Measurements from ENCODE around the gene TDRD9.

Gene TDRD9

DNA sequence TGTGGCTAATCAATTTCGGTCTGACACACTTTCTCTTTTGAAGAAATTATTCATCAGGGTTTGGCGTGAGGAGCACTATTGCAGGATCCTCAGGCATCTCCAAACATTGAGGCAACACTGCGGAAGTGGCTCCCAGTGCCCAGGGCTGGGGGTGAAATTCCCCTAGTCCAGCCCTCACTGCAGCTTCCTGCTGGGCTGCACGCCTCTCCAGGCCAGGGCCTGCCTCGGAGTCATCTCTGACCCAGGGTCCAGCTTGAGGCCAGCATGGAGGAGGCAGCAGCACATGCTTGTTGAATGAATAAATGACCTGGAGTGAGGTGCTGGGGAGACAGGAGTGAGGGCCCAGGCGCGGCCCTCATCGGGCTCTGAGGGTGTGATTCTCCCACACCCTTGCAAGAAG lies 36.0 kb upstream of the TDRD9 start:
- no peak overlapping the region for H3K27ac ChIP-seq

DNA sequence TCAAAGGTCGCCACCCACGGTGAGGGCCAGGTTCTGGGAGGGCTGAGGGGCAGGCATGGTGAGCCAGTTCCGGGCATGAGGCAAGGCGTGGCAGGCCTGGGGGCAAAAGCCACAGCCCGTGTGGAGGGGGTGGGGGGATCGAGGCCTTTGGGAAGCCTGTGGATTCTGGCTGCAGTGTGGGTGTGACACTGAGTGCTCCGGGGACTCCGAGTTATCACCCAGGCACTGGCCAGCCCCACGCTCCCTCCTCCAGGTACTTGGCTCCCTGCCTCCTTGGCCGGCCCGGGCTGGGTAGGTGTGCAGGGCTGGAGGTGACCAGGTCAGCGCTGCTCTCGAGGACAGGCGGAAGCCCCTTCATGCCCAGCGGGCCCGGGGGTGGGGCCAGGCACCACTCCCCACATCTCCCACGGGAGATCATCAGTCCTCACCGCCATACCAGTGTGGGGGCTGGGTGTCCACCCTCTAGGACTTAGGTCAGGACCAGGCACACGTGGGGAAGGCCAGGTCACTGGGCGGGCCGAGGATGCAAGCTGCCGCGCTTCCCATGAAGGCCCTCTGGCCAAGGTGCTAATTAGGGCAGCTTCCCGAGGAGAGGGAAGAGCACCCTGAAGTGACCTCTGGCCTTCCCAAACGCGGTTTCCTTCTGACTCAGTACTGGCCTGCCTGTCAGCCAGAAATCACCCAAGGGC lies 34.1 kb upstream of the TDRD9 start:
- H3K27ac ChIP-seq = no peak overlapping the region
- no peak for TF ChIP-seq ZFX (IDR thresholded peaks at IDR 0.05; ENCODE audit: borderline replicate concordance)
- TF ChIP-seq, protein P1, sequence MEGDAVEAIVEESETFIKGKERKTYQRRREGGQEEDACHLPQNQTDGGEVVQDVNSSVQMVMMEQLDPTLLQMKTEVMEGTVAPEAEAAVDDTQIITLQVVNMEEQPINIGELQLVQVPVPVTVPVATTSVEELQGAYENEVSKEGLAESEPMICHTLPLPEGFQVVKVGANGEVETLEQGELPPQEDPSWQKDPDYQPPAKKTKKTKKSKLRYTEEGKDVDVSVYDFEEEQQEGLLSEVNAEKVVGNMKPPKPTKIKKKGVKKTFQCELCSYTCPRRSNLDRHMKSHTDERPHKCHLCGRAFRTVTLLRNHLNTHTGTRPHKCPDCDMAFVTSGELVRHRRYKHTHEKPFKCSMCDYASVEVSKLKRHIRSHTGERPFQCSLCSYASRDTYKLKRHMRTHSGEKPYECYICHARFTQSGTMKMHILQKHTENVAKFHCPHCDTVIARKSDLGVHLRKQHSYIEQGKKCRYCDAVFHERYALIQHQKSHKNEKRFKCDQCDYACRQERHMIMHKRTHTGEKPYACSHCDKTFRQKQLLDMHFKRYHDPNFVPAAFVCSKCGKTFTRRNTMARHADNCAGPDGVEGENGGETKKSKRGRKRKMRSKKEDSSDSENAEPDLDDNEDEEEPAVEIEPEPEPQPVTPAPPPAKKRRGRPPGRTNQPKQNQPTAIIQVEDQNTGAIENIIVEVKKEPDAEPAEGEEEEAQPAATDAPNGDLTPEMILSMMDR (IDR thresholded peaks at IDR 0.05) = no peak

More for the DNA sequence above, 36.0 kb upstream of the TDRD9 start:
- TF ChIP-seq, protein P1 (IDR thresholded peaks at IDR 0.05) = no peak
- TF ChIP-seq ZFX (IDR thresholded peaks at IDR 0.05; ENCODE audit: borderline replicate concordance) = no peak

DNA sequence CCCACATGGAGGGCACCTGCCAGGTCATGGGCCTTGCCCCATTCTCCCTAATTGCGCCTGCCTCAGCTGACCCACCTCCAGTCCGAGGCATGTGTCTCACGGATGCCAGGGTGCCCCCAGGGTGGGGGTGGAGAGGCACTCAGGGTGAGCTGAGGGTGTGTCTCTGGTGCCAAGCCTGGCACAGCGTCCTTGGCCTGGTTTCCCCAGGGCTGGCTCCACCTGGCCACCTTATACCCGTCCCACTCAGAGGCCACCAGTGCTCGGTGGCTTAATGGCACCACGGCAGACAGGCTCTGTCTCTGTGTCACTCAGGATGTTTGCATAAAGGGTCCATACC lies 33.6 kb upstream of the TDRD9 start:
- TF ChIP-seq, protein P1 (IDR thresholded peaks at IDR 0.05) = no peak
- TF ChIP-seq ZFX (IDR thresholded peaks at IDR 0.05; ENCODE audit: borderline replicate concordance) = no peak
- H3K27ac ChIP-seq = no peak overlapping the region

DNA sequence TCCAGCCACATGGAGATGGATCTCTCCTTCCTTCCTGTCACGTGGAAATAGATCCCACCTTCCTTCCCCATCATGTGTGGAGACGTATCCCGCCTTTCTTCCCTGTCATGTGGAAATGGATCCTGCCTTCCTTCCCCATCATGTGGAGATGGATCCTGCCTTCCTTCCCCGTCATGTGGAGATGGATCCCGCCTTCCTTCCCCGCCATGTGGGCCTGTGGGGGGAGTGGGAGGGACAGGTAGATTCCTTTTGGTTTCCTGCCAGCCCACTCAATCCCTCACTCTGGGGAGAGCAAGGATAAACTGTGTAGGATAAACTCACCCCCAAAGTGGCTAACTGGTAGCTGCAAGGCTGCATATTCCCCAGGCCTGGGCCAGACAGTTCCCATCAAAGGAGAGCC lies 31.7 kb upstream of the TDRD9 start:
- TF ChIP-seq, protein P1 (IDR thresholded peaks at IDR 0.05) = no peak
- no peak for TF ChIP-seq ZFX (IDR thresholded peaks at IDR 0.05; ENCODE audit: borderline replicate concordance)

DNA sequence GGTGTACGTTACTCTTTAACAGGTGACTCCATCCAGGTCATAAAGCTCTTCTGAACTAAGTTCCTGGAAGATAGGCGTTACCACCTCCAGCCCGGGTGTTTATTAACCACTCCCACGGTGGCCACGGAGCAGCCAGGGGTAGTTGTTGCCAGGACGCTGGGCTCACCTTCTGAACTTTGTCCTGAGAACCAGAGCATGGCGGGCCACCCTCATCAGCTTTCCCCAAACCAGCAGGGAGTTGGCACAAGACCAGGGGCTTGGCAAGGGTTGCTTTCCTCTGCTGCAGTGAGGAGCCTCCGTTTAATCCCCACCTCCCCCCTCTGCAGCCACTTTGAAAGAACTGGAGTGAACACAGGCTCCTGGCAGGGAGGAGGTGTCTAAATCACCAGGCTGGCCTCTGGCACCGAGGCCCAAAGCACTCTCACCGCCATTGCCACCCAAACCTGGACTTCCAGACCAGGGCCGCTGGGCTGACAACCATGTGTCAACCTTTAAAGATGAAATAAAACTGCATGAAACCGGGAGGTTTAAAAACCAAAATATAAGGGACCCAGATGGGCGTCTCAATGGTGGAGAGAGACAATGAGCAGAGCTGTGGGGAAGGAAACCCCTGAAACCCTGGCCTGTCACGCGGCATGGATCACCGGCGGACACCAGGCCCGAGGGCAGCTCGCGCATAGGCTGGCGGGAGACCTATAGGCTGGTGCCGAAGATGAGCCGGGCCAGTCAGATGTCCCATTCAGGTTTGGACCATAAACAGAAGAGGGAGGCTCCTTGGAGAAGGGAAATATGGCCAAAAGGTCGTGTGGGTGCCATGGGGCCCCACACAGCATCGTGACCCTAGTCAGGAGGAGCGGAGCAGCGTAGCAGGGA lies 30.9 kb upstream of the TDRD9 start:
- TF ChIP-seq, protein P1 (IDR thresholded peaks at IDR 0.05) = no peak
- TF ChIP-seq ZFX (IDR thresholded peaks at IDR 0.05; ENCODE audit: borderline replicate concordance) = no peak
- H3K27ac ChIP-seq = peak overlapping the region; percentile 22

More for the DNA sequence above, 31.7 kb upstream of the TDRD9 start:
- H3K27ac ChIP-seq = peak overlapping the region; percentile 22

DNA sequence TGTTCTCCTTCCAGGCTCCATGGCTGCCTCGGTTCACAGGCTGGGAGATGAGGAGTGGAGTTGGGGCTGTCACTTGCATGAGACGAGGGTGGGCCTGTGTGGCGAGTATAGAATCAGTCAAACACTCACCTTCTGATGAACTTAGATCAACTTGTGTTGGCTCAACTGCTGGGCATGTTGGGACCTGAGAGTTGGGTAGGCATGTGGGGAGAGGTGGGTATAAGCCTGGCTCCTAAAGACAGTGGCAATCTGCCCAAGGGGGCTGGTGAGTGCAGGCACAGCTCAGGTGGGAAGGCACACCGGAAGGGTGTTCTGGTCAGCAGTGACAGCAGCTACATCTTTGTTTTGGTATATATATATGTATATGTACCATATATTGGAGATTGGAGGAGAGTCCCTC lies 30.1 kb upstream of the TDRD9 start:
- TF ChIP-seq, protein P1 (IDR thresholded peaks at IDR 0.05) = no peak
- no peak for TF ChIP-seq ZFX (IDR thresholded peaks at IDR 0.05; ENCODE audit: borderline replicate concordance)
- H3K27ac ChIP-seq = no peak overlapping the region

DNA sequence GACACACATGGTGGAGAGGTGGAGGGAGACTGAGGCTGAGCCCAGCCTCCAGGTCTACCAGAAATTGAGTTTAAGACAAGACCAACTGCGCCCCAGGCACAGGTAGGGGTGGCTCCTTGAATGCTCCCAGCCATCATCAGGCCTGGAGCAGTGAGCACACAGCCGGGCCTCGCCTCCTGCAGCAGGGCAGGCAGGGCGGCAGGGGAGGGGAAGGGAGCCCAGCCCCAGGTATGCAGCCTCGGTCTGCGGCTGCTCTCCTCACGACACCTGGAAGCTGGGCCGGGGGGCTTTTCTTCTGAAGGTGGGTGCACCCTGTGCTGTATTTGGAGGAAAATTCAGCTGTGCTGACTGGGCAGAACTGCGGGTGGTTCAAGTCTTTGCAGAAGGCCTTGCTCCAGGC lies 29.5 kb upstream of the TDRD9 start:
- TF ChIP-seq ZFX (IDR thresholded peaks at IDR 0.05; ENCODE audit: borderline replicate concordance) = no peak
- TF ChIP-seq, protein P1 (IDR thresholded peaks at IDR 0.05) = no peak
- no peak overlapping the region for H3K27ac ChIP-seq
